GM19238 (cell line): ENCODE measurements around the gene S100A2.
"Not testable (repeated sequence)": the region's sequence is repeated elsewhere in the genome, so short reads cannot be mapped to it uniquely, and the experiment has no call there.

ENCODE experiments used
- DNase-seq: peaks from one replicate; pipeline ENCODE4 v3.0.0; 2011; ENCODE audit warnings: low spot score; ENCODE audit not compliant: insufficient read length

Gene S100A2

DNA sequence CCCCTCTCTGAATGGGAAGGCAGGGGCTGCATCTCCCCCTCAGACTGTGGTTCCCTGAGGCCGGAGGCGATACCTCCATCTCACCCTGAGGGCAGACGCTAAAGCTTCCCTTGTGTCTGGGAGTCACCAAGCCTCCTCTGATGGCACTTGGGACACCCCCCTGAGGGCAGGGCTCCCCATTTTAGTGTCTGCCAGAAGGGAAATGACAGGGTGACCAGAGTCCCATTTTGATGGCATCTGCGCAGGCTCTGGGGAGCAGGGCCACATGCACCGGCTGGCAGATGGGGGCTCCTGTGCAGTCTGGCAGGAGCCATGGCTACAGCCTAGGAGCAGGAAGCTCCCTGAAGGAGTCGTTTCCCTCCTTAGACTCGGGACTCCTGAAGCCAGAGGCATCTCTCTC is 1.7 kb downstream of the S100A2 start:
- DNase-seq = no peak

DNA sequence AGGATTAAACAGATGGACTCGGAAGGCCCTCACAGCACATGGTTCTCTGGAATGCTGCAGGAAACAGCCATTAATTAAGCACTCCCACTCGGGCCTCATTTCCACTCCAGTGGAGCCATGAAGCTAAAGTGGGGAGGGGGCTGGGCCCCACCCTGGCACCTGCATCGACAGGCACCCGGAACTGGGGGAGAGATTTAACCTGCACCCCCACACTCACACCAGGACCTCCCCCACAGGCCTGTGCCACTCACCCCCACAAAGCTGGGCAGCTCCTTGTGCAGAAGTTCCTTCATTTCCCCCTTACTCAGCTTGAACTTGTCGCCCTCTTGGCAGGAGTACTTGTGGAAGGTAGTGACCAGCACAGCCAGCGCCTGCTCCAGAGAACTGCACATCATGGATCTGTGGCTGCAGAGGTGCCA is 2.2 kb downstream of the S100A2 start:
- DNase-seq = no peak

DNA sequence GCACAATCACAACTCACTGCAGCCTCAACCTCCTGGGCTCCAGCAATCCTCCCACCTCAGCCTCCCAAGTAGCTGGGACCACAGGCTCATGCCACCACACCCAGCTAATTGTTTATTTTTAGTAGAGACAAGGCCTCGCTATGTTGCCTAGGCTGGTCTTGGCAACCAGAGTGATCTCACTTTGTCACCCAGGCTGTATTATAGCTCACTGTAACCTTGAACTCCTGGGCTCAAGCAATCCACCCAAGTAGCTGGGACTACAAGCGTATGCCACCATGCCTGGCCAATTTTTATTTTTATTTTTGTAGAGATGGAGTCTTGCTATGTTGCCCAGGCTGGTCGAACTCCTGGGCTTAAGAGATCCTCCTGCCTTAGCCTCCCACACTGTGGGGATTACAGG is 3.6 kb downstream of the S100A2 start:
- not testable (repeated sequence) for DNase-seq

DNA sequence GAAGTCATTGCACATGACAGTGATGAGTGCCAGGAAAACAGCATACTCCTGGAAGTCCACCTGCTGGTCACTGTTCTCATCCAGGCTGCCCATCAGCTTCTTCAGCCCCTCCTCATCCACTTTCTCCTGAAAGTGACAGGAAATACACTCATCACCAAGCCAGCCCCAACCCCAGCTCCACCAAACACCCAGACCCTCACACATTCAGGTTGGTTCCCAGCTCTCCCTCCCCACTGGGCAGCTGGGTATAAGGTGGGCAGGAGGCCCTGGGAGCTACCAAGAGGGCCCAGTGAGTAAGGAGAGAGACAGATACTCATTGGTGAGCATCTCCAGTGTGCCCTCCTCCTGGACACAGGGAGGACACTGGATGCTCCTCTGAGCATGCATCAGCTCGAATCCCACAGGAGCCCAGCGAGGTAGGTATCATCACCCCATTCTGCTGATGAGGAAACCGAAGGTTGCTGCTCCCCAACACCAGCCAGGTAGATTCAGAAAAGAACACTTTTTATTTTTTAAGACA is 4.1 kb downstream of the S100A2 start:
- DNase-seq = no peak

DNA sequence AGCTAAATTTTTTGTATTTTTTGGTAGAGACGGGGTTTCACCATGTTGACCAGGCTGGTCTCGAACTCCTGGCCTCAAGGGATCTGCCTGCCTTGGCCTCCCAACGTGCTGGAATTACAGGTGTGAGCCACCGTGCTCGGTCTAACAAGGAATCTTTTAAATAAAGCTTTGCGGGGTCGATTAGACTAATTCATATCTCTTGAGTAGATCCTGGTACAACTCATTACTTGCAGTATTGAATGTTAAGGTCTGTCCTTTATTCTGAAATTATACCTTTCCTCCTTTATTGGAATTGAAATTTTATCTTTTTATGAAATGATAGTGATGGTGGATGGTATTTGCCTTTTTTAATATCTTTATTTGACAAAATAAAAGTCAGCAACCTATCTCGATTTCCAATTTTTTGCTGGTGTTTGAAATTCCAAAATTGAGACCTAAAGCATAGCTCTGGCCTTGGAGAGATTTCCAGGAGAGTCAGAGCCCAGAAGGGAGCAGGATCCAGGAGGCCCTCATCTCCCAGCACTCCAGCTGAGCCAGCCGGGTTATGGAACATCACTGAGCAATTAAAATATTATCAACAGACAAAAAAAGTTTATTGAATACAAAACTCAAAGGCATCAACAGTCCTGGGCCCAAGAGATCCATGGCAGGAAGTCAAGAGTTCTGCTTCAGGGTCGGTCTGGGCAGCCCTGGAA is 4.7 kb downstream of the S100A2 start:
- DNase-seq = no peak

DNA sequence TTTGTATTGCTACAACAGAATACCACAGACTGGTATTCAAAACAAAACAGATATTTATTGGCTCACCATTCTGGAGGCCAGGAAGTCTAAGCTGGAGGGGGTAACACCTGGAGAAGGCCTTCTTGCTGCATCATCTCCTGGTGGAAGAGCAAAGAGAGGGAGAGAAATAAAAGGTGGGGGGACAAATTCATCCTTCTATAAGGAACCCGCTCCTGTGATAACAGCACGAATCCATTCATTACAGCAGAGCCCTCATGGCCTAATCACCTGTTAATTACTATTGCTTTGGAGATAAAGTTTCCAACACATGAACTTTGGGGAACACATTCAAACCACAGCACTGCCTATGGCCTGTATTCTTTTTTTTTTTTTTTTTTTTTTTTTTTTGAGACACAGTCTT is 5.4 kb downstream of the S100A2 start:
- DNase-seq = no peak

DNA sequence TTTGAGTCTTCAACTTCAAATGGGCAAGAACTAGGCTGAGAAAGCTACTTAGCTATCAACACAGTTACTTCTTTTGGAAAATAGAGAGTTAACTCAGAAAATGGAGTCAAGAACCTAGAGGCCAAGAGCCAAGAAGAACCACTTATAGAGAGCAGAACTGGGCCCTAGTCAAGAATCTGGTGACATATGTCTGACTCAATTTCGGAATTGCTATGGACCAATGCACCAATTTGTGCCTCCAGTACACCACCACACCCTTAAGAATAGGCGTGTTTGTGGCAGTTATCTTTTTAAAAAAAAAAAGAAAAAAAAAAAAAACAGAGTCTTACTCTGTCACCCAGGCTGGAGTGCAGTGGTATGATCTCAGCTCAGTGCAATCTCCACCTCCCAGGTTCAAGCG is 7.8 kb downstream of the S100A2 start:
- no peak for DNase-seq

DNA sequence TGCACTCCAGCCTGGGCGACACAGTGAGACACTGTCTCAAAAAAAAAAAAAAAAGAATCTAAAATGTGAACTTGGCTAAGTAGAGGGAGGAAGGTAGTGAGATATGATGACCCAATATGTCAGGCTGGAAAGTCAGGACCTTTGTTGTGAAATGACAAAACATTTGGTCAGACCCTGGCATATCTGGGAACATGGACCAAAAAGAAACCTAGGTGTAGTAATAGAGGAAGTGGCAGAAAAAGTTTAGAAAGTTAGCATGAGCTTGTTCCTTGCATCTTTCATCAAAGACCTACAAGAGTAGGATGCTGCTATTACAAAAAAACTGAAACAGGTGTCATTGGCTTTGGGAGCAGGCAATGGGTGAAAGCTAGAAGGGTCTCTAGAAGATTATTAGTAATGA is 9.3 kb downstream of the S100A2 start:
- DNase-seq = no peak

DNA sequence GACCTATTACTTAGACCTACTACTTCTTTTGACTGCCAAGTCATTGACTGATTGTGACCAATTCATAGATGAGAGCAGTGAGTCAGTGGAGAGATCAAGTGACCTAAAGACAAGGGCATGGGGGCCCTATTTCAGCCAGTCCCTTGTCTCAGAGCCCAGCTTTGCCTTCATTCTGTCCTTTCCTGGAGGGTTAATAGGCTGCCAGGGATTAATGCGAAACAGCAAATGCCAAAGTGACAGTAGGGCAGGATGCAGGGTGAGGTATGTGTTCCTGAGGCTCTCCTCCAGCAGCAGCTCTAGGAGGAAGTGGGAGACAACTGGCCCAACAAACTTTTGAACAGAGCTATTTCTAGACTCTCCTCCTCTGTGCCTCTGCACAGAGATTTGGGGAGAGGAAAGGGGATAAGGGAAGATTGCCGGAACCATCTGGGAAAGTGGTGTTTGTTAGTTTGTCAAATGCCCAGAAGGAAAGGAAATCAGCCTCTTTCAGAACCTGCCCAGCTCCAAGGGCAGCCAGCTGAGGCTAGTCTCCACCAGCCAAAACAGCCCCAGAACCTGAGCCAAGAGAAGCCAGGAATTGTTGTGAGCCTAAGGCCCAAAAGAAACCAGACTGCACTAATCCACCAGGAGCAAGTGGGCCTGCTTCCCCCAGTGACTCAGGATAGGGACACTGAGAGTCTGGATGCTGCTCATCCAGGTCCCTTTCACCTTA is 11.7 kb downstream of the S100A2 start:
- no peak for DNase-seq

DNA sequence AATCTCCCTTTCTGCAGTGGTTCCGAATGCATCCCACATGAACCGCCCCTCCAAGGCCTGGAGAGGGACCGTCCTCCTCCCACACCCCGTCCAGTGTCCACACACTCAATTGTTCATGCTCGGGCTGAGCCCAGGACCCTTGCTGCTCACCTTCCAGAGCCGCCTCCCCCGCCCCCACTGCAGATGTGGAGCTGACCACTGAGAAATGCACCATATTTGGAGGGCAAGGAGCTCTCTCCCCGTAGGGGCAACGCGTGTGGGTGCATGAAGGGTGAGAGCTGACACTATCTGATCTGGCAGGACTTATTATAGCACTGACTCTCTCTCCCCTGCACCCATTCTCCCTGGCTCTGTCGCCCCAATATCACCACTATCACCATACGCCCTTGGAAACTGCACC is 12.5 kb downstream of the S100A2 start:
- no peak for DNase-seq

DNA sequence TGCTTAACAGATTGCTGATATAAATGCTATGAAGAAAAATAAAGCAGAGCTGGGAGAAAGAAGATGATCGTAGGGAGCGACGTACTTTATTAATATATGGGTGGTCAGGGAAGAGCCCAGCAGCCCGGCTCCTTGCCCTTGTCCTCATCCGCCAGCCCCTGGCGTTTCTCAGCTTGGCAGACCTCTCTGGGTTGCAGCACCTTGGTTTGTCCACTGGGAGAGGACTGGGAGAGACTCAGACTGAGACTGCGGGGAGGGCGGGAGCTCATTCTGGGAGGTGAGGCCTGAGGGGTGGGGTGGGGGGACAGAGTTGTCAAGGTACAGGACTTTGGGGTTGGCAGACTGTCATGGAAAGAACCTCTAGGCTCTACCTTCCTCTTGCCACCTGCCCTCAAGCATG is 13.3 kb downstream of the S100A2 start:
- no peak for DNase-seq

DNA sequence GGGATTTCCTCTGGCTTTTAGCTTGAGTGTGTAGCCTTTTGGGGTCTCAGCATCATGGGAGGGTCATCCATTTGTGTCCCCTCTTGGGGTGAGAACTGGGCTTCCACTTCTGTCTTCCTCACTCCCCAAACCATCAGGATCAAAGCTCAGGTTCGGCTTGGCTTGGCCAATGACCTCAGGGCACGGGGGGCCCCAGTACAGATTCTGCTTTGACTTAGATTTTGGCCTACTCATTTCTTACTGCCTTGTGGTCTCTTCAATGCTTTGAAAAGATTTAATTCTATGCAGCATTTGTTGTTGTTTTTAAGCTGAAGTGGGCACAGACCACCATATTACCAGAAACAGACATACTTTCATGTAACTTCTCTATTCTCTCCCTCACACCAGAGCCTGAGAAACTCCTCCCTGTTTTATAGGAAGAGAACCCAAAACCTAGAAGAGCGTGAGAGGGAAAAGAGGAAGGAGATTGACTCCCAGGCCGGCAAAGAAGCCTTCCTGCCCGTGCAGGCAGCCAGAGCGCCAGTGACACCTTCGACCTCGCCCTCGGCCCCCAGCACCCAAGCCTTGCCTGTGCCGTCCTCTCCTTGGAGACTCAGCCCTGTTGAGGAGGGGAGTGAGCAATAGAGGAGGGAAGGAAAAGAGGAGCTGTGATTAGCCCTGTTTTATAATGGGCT is 14.7 kb downstream of the S100A2 start:
- no peak for DNase-seq

DNA sequence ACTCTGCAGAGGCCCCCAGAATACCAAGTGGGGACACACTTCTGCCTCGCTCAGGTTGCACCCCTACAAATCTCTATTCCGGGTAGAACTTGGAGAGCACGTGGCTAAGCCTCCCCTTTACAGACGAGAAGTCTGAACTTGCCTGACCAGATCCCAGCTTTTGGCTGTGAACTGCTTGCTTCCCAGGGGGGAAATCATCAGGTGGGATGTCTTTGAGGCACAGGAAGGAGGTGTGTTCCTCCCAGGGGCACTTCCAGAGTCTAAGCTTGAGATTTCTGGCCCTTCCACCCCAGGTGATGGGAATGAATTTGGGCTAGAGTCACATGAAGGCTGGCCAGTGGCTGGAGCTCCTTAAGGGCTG is 15.3 kb downstream of the S100A2 start:
- no peak for DNase-seq

DNA sequence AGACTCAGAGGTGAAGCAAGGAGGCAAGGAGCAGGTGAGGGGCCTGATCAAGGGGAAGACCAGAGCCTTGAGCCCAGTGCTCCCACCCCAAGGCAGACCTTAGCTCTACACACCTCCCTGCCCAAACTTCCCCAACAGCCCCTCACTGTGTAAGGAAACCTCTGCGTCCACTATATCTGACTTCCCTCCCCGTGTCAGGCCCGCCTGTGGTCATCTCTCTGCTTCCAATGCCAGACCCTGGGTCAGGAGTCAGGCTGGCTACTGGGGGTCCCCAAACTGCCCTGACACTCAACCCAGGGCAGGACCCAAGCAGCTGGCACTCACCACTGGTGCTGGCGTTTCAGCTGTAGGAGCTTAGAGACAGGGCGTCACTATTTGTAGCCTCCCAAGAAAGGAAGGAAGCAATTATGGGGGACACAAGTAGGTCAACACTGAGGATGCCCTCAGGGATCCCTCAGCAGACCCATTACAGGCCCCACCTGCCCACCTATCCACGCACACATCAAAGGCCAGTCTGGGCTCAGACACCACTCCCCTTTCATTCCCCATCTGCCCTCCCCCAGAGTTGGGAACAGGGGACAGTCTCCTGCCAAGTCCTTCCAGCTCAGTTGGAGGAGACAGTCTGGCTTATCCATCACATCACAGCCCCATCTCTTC is 15.8 kb downstream of the S100A2 start:
- DNase-seq = no peak

DNA sequence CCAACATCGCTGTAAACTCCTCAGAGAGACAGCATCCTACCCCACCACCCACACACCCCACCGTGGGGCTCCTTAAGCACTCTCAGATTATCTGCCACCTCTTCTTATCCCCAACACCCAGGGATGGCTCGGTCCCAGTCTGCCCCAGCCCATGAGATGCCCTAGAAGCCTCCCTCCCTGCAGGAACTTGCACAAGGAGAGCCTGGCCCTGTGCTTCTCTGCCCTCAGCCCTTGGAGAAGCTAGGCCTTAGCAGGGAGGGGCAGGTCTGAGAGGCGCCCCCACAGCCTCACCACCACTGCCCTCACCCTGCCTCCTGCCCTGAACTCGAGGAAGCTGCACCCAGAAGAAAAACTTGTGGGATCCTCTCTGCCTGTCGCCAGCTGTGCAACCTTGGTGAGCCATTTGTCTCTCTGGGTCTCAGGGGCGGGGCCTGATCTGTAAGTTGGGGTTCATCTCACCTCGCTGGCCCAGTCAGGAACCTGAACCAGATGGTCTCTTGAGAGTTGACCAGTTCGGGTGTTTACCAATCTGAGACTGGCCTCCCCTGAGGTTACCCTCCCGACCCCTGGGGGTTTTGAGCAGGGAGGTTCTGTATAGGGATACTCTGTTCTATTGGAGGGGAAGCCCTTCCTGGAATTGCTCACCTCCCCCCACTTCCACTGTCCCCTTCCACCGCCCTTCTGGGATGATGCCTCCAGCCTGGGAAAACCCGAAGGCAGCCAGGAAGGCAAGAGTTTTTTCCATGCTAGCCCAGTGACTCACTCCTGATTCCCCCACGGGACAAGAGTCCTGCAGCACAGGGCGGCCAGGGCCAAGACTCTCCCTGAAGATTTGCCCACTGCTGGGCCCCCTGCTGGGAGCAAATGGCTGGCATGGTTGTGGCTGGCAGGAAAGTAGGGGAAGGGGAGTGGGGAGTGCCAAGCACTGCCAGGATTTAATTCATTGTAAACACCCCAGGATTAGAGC is 16.6 kb downstream of the S100A2 start, which contains the start of gene S100A3:
Gene S100A3, minus strand, starts transcription at position 537 of the 967 bp plus-strand sequence. CDS start 773 bp downstream, outside the sequence.
- DNase-seq = no peak

DNA sequence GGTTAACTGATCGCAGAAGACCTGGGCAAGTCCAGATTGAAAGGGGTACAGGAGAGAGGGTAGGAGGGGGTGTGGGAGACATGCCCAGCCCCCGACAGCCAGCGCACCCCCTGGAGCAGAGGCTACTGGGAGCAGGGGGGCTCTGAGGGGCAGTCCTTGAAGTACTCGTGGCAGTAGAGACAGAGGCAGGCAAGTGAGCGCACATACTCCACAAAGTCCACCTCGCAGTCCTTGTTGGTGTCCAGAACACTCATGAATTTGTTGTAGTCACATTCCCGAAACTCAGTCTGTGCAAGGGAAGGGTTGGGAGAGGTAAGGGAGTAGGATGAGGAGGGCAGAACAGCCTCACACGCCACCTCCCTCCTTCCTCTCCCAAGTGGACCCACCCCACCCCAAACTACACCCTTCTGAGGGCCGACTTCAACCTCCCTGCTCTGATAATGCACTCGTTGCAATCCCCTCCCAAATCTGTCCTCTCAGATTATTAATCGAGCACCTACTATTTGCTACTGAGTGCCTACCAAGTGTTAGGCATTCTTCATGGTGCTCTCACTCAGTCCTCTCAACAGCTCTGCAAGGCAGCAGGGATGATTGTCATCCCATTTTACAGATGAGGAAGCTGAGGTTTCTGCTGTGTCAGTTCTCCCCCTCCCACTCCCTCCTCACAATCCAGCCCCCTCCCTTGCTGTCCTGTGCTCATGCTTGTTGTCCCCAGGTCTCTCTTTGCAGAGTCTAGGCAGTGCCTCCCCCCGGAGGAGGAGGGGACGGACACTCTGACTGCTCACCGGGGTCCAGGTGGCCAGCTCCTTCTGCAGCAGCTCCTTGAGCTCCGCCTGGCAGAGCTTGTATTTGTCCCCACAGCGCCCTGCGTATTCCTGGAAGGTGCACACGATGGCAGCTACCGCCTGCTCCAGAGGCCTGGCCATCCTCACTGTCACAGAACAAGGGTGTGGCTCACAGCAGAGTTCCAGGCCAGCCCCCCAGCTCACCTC is 17.8 kb downstream of the S100A2 start:
- DNase-seq = no peak

DNA sequence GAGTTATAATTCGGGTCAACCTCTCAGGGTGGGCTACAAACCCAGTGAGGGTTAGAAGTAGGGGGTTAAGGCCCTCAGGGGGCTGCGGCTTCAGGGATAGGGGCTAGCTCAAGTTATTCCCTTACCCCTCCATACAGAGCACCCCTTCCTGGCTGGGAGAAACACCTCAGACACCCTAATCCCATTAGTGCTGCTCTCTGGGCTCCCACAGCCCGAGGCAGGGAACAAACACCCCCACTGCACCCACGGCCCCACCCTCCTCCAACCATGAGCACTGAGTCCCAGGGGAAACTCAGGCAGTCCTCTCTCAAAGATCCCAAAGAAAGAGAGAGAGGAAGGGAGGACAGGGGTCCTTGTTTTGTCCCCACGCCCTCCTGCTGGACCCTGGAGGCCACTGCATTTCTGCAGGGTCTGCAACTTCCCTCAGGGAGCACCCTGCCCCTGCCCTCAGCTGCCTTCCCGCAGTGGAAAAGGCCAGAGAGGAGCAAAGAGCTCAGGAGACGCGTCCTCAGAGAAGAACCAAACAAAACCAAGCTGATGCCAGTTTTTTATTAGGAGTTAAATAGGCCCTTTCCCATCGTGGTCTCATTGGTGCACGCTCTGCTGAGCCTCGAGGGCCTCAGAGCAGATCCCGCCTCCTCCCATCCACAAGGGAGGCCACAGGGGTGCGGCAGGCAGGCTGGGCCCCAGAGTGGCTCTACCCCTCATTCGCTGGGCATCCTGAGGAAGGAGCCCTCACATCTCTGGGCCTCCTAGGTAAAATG is 18.7 kb downstream of the S100A2 start:
- no peak for DNase-seq

DNA sequence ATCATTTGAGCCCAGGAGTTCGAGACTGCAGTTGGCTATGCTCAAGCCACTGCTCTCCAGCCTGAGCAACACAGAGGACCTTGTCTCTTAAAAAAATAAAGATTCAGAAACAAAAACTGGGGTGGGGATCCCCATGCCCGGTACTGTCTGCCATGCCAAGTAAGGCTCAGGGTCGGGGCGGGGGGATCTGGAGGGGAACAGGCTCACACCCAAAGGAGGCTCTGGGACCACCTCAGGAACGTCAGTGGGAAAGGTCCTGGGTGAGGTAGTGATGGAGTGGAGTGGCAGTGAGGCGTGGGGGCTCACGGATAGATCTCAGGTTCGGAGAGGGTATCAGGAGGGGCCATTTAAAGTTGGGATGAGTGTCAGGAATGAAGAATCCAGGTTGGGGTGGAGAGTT is 19.3 kb downstream of the S100A2 start:
- no peak for DNase-seq
